ENCODE measurements around the gene BIRC5. TPM values are rescaled to one million over a fixed set of nuclear protein-coding genes. Genes with fewer than 3 reads are reported as not detected.

BIRC5 gene
- total RNA-seq, 4 donors from 2014 or later = under 0.01 to 2.0 (median 0.13) TPM; not detected in 1

DNA sequence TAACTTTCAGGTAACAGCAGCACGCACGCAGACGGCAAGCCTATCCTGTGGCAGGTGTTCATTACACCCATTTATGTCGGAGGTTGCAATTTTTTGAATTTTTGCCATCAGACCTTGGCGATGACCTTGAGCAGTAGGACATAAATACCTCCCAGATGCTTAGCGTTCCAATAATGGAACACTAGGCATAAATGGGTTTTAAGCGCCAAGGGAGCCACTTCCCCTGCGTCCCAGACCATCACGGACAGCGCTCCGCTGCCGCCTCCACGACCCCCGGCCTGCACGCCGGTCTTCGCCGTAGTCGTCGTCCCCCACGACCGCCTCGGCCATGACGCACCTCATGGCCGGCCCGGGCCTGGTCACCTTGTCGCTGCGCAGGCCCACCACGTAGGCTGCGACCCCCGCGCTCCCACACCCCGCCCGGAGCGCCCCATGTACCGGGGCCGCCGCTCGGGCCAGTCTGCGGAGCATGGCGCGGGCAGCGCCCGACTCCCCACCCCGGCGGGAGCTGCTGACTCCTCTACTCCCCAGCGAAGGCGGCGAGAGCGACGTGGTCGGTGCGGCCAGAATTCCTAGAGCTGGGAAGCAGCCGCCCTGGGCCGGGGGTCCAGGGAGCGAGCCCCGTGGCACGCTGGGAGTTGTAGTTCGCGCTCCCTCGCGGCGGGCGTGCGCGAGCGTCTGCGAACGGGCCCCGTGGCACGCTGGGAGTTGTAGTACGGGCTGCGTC lies 40.1 kb downstream of the BIRC5 start:
- peaks cover 0 to 12% (median 0%) of the 10 kb centered on the region in 4 donors for H3K27me3 ChIP-seq
- H3K4me3 ChIP-seq = peak overlapping the region; percentile 79 to 99 (median 94)
- WGBS = 8% methylated on average over 19 of the region's 73 CpGs
- H3K9me3 ChIP-seq = no peaks in the 10 kb centered on the region
- no peak for TF ChIP-seq POLR2A (IDR thresholded peaks at IDR 0.05; ENCODE audit: low read depth)
- TF ChIP-seq EP300 (IDR thresholded peaks at IDR 0.05) = no peak
- TF ChIP-seq POLR2AphosphoS5 (IDR thresholded peaks at IDR 0.05) = peak; percentile 84 to 90
- TF ChIP-seq, protein P1, sequence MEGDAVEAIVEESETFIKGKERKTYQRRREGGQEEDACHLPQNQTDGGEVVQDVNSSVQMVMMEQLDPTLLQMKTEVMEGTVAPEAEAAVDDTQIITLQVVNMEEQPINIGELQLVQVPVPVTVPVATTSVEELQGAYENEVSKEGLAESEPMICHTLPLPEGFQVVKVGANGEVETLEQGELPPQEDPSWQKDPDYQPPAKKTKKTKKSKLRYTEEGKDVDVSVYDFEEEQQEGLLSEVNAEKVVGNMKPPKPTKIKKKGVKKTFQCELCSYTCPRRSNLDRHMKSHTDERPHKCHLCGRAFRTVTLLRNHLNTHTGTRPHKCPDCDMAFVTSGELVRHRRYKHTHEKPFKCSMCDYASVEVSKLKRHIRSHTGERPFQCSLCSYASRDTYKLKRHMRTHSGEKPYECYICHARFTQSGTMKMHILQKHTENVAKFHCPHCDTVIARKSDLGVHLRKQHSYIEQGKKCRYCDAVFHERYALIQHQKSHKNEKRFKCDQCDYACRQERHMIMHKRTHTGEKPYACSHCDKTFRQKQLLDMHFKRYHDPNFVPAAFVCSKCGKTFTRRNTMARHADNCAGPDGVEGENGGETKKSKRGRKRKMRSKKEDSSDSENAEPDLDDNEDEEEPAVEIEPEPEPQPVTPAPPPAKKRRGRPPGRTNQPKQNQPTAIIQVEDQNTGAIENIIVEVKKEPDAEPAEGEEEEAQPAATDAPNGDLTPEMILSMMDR (IDR thresholded peaks at IDR 0.05) = peak in 1 of 3 experiments; percentile 14
- H3K4me1 ChIP-seq = peaks cover 33 to 62% (median 53%) of the 10 kb centered on the region in 4 donors
- H3K27ac ChIP-seq (replicated peaks in 1 of 4) = peak overlapping the region; percentile 91 to 94 (median 92)
- intact Hi-C loops (cut with DNase I) = loop anchor here (2.0 to 5.0 kb wide), 3 partner anchors 87 to 237 kb away; partner anchors contain the start of gene SYNGR2
- DNase-seq (ENCODE audit: extremely low spot score) = no peak
- H3K36me3 ChIP-seq = no peaks in the 10 kb centered on the region

DNA sequence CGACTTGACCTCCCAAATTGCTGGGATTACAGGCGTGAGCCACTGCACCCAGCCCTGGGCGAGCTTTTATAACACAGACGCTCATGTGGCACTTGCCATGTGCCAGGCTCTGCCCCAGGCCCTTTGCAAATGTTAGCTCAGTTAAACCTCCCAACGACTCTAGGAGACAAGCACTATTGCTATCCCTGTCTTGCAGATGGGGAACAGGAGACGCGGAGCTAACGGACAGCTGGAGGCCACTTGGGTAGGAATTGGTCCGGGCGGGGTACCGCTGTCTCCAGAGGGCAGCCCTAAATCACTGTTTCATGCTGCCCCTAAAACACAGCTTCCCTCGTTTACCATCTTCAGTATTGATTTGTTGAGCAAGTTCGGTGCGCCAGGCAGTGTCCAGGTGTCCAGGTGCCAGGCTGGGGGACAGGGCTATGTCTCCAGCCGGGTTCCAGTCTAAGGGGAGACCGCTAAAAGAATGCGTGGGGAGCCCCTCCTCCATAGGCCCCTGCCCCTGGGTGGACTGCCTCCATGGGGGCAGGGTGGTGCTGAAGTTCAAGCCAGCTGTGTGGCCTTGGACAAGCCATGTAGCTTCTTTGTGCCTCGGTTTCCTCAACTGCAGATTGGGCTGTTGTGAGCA lies 41.1 kb downstream of the BIRC5 start:
- Histone ChIP-seq H3K9me3 (no peaks in the 10 kb centered on the region), H3K4me3 (peak overlapping the region in 1 of 4 donors; percentile 99), H3K27ac (replicated peaks in 1 of 4) (no peak overlapping the region), H3K27me3 (peaks cover 0 to 6% (median 0%) of the 10 kb centered on the region in 4 donors), H3K36me3 (no peaks in the 10 kb centered on the region), H3K4me1 (peaks cover 33 to 66% (median 55%) of the 10 kb centered on the region in 4 donors)
- intact Hi-C loops (cut with DNase I) = no loop called here
- no peak for DNase-seq (ENCODE audit: extremely low spot score)
- TF ChIP-seq POLR2AphosphoS5 (IDR thresholded peaks at IDR 0.05) (no peak), EP300 (IDR thresholded peaks at IDR 0.05) (no peak), POLR2A (IDR thresholded peaks at IDR 0.05; ENCODE audit: low read depth) (no peak)
- TF ChIP-seq, protein P1 (IDR thresholded peaks at IDR 0.05) = no peak
- 94% methylated on average over 13 of the region's 18 CpGs for WGBS

DNA sequence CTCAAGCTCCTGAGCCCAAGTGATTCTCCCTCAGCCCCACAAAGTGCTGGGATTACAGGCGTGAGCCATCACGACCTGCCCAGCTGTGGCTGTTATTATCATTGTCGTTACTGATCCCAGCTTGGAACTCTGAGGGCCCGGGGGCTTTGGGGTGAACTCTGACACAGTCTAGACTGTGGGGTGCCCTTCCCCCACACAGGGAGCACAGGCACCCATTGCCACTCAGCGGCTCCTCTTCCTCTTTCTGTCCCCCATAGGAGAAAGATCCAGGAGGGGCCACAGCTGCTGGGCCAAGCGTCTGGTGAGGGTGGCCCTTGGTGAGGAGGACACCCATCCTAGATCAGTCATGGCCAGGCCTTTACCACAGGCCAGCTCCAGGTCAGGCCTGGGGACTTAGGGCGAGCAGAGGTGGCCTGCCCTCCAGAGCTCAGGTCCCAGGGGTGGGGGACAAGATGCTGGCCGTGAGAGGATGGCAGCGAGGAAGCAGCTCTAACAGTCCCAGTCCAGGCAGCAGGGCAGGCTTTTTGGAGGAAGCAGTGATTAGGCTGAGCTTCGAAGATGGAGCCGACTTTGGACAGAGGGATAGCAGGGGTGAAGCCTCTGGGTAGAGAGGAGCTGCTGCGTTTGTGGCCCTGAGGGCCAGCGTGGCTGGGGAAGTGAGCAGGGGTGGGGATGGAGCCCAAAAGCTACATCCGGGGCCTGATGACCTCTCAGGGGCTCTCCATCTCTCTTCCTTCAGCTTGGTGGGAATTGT lies 42.1 kb downstream of the BIRC5 start:
- WGBS = 80% methylated on average over 13 of the region's 14 CpGs
- intact Hi-C loops (cut with DNase I) = no loop called here
- no peak for DNase-seq (ENCODE audit: extremely low spot score)

DNA sequence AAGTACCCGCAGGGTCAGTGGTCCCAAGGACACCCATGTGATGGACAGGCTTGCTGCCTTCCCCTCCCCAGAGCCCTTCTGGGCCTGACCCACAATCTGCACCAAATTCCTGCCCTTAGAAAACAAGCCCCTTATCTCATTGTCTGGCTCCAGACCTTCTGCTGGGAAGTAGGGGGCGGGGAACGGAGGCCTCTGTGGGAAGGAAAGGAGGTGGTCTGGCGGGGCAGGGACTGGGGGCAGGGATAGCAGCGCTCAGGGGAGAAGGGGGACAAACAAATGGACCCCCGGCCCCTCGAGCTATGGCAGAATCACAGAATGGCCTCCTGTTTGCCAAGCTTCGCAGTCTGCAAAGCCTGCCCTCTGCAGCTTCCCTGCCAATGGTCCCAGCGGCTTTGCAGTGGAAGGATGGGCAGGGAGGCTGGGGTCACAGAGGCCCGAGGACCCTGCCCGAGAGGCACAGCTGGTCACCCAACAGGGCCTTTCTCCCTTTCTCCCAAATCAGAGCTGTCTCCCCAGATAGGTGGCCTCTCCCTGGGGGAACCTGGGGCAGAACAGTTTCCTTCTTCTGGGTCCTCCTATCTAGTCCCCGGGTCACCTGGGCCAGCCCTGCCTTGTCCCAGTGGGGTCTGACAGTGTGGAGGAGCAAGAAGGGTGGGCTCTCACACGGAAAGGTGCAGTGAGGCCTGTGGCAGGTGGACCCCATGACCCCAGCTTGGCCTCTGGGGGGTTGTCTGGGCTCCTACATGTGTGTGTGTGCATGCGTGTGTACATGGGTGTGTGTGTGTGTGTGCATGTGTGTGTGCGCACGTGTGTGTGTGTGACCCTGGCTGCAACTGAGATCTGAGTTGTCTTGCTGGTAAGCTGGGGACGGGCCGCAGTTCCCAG lies 42.9 kb downstream of the BIRC5 start:
- 70% methylated on average over 18 of the region's 18 CpGs for WGBS
- Histone ChIP-seq H3K27me3 (no peaks in the 10 kb centered on the region), H3K4me3 (no peak overlapping the region), H3K4me1 (peaks cover 25 to 51% (median 40%) of the 10 kb centered on the region in 4 donors), H3K36me3 (no peaks in the 10 kb centered on the region), H3K27ac (replicated peaks in 1 of 4) (peak overlapping the region in 2 of 4 donors; percentile 59 to 76), H3K9me3 (no peaks in the 10 kb centered on the region)
- DNase-seq (ENCODE audit: extremely low spot score) = no peak
- TF ChIP-seq, protein P1 (IDR thresholded peaks at IDR 0.05) = no peak
- no peak for TF ChIP-seq POLR2AphosphoS5 (IDR thresholded peaks at IDR 0.05)
- no peak for TF ChIP-seq POLR2A (IDR thresholded peaks at IDR 0.05; ENCODE audit: low read depth)
- no peak for TF ChIP-seq EP300 (IDR thresholded peaks at IDR 0.05)
- intact Hi-C loops (cut with DNase I) = no loop called here

More for the DNA sequence above, 42.1 kb downstream of the BIRC5 start:
- Histone ChIP-seq H3K36me3 (no peaks in the 10 kb centered on the region), H3K4me3 (no peak overlapping the region), H3K4me1 (peaks cover 27 to 57% (median 46%) of the 10 kb centered on the region in 4 donors), H3K27me3 (no peaks in the 10 kb centered on the region), H3K9me3 (no peaks in the 10 kb centered on the region), H3K27ac (replicated peaks in 1 of 4) (peak overlapping the region in 1 of 4 donors; percentile 76)
- TF ChIP-seq POLR2AphosphoS5 (IDR thresholded peaks at IDR 0.05) = no peak
